NOMO-1 treated with DMSO at 0.1 percent for 48 hours (cell line): ENCODE measurements around the gene PHKA2.
"Not testable (repeated sequence)": the region's sequence is repeated elsewhere in the genome, so short reads cannot be mapped to it uniquely, and the experiment has no call there.

Source experiments
- DNase-seq: peaks from one replicate; lab custom pipeline; 2025; ENCODE audit not compliant: unreplicated experiment; lab: John Stamatoyannopoulos, UW

PHKA2 gene

GRCh38 chrX:18983666-18984380, at the start of gene PHKA2:
TSS of gene PHKA2 (minus strand) at chrX:18984114. CDS start at chrX:18983932, 182 bp downstream.
- peak; percentile 51 for DNase-seq

- DNase-seq, result no peak
Measured at GRCh38 chrX:19030805-19031204, 46.9 kb upstream of the PHKA2 start.

- DNase-seq, result no peak
Measured at GRCh38 chrX:19028560-19028959, 44.6 kb upstream of the PHKA2 start.

- DNase-seq, result no peak
Measured at GRCh38 chrX:19024366-19024765, 40.5 kb upstream of the PHKA2 start.

- DNase-seq, result no peak
Measured at GRCh38 chrX:19019996-19020395, 36.1 kb upstream of the PHKA2 start.

GRCh38 chrX:19017271-19017670, 33.4 kb upstream of the PHKA2 start:
- peak; percentile 2 for DNase-seq

GRCh38 chrX:19016614-19017013, 32.7 kb upstream of the PHKA2 start:
- not testable (repeated sequence) for DNase-seq

- no peak for DNase-seq
Measured at GRCh38 chrX:19007868-19008267, 24.0 kb upstream of the PHKA2 start.

- DNase-seq, result no peak
Measured at GRCh38 chrX:19007011-19007410, 23.1 kb upstream of the PHKA2 start.

GRCh38 chrX:19005909-19006308, 22.0 kb upstream of the PHKA2 start:
- DNase-seq, result peak; percentile 5

- no peak for DNase-seq
Measured at GRCh38 chrX:19003756-19004155, 19.8 kb upstream of the PHKA2 start.

- no peak for DNase-seq
Measured at GRCh38 chrX:18998653-18999052, 14.7 kb upstream of the PHKA2 start.

- no peak for DNase-seq
Measured at GRCh38 chrX:18997916-18998315, 14.0 kb upstream of the PHKA2 start.

GRCh38 chrX:18996536-18996935, 12.6 kb upstream of the PHKA2 start:
- DNase-seq, result no peak

GRCh38 chrX:18995221-18995620, 11.3 kb upstream of the PHKA2 start:
- no peak for DNase-seq

- no peak for DNase-seq
Measured at GRCh38 chrX:18994713-18995112, 10.8 kb upstream of the PHKA2 start.

- no peak for DNase-seq
Measured at GRCh38 chrX:18992829-18993228, 8.9 kb upstream of the PHKA2 start.

- DNase-seq, result no peak
Measured at GRCh38 chrX:18985186-18985435, 1.2 kb upstream of the PHKA2 start.

GRCh38 chrX:18984381-18985185, 669 bp upstream of the PHKA2 start:
- peak; percentile 77 for DNase-seq

- no peak for DNase-seq
Measured at GRCh38 chrX:18981124-18981807, 2.6 kb downstream of the PHKA2 start.

- DNase-seq, result not testable (repeated sequence)
Measured at GRCh38 chrX:18980262-18980661, 3.7 kb downstream of the PHKA2 start.

GRCh38 chrX:18974993-18975392, 8.9 kb downstream of the PHKA2 start:
- DNase-seq, result no peak
